ENCODE data around the gene SIN3A.

DNA sequence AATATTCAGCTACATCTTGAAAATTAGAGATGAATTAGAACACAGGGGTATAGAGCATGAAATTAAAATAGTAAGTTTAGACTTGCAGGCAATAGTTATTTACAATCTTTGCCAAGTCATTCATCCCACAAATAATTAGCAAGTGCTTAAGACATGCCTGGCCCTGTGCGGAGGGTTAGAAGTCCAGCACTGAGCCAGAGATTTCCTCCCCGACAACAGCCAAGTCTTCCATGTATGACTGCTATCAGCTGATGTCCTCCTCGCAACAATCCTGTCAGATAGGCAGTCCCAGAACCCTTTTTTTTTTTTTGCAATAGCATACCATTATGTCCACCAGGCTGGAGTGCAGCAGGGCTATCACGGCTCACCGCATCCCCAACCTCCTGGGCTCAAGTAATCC, 14.6 kb downstream of the SIN3A start:
- TF ChIP-seq, protein P1, sequence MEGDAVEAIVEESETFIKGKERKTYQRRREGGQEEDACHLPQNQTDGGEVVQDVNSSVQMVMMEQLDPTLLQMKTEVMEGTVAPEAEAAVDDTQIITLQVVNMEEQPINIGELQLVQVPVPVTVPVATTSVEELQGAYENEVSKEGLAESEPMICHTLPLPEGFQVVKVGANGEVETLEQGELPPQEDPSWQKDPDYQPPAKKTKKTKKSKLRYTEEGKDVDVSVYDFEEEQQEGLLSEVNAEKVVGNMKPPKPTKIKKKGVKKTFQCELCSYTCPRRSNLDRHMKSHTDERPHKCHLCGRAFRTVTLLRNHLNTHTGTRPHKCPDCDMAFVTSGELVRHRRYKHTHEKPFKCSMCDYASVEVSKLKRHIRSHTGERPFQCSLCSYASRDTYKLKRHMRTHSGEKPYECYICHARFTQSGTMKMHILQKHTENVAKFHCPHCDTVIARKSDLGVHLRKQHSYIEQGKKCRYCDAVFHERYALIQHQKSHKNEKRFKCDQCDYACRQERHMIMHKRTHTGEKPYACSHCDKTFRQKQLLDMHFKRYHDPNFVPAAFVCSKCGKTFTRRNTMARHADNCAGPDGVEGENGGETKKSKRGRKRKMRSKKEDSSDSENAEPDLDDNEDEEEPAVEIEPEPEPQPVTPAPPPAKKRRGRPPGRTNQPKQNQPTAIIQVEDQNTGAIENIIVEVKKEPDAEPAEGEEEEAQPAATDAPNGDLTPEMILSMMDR (IDR thresholded peaks at IDR 0.05; ENCODE audit: insufficient read depth, low read depth, low read length), result no peak
- no peak for TF ChIP-seq EZH2 (IDR thresholded peaks at IDR 0.05; ENCODE audit: insufficient read depth, low read length)
